HG03108 (cell line): ENCODE measurements around the gene TXNDC2.

ENCODE experiments used
- ATAC-seq: cut with Tn5 transposase; IDR thresholded peaks from one replicate; pipeline ENCODE4 v1.9.1; 2021; ENCODE audit warnings: moderate library complexity; ENCODE audit not compliant: unreplicated experiment

TXNDC2 gene

DNA sequence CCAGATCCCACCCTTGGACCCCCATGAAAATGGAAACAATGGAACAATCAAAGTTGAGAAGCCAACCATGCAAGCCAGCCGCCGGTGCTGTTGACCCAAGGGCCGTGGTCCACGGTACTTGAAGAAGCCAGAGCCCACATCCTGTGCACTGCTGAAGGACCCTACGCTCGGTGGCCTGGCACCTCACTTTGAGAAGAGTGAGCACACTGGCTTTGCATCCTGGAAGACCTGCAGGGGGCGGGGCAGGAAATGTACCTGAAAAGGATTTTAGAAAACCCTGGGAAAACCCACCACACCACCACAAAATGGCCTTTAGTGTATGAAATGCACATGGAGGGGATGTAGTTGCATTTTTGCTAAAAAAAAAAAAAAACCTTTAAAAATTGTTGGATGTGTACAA is 26.5 kb upstream of the TXNDC2 start:
- ATAC-seq = no peak

DNA sequence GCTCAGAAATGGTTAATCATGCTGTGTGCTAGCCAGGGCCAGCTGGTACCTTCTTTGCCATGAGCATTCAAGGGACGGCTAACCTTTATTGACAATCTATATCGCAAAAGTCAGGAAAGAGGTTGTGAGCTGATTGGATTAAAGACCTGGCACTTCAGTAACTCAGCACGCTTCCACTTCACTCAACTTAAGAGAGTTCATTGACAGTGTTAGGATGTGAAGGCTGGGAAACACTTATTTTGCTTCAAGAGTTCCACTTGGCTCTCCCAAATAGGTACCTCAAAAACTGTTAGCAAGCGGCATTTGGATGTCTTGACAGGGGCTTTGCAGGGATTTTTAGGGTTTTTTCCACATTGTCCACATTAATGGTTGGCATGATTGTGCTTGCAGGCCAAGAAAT is 25.1 kb upstream of the TXNDC2 start:
- no peak for ATAC-seq

DNA sequence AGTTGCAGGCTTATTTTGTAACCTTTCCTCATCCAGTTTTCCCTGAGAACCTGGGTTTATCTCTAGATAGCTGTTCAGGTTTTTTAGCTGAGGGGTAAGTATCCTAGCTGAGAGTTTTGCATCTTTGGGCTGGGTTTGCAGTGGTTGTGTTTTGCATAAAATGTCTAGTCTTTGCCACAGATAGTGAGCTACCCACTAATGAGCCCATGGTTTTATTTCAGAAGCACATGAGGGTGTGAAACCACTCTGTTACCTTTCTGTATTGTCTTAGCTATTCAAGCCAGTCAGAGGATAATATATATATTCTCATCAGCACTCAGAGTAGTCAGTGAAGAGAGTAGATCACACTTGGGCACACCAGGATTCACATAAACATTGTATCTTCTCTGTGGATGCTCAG is 24.6 kb upstream of the TXNDC2 start:
- peak; percentile 77 for ATAC-seq

DNA sequence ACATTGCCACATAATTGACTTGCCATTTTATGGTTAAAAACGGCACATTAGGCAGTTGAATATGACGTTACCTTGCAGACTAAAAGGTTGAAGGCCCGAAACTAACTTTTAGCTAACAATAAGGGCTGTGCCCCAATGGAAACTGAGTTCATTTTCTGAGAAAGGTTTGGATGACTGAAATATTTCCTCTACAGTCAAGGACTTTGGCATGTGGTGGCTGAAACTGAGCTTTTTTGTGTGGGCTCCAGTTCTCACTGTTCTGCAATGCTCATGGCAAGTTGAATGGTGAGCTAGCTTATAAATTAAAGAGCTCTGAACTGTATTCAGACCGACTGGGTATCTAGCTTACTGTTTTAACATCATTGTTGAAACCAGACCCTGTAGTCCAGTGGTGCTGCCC is 23.8 kb upstream of the TXNDC2 start:
- ATAC-seq = no peak

DNA sequence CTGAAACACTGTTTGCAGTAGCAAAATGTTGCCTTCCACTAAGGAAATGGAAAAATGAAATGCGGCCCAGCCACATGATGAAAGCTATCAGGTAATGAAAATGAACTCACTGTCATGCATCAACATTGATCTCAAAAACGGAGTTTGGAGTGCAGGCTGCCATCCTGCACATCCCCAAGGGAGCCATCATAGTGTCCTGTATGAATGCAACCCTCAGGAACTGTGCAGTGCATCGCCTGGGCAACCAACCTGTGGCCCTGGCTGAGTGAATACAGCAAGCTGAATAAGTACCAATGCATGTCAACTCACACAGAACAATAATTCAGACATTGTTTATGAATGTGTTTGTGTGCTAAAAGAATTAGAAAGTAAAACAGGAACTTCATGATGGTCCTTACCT is 23.1 kb upstream of the TXNDC2 start:
- ATAC-seq = no peak

DNA sequence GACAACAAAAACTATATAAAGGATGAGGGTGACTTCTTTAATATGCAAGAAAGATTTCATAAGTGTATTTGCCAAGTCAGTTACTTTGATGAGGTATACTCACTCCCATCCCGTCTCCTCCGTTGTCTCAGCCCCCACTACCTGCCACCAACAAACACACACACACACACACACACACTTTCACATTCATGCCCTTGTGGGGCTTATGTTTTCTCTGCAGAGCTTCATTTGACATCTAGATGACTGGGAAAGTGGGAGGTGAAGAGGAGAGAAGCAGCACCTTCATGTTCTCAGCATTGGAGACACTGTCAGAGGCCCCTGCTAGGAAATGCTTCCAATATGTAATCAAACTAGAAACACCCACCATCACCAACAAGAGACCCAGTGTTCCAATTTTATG is 22.5 kb upstream of the TXNDC2 start:
- no peak for ATAC-seq

DNA sequence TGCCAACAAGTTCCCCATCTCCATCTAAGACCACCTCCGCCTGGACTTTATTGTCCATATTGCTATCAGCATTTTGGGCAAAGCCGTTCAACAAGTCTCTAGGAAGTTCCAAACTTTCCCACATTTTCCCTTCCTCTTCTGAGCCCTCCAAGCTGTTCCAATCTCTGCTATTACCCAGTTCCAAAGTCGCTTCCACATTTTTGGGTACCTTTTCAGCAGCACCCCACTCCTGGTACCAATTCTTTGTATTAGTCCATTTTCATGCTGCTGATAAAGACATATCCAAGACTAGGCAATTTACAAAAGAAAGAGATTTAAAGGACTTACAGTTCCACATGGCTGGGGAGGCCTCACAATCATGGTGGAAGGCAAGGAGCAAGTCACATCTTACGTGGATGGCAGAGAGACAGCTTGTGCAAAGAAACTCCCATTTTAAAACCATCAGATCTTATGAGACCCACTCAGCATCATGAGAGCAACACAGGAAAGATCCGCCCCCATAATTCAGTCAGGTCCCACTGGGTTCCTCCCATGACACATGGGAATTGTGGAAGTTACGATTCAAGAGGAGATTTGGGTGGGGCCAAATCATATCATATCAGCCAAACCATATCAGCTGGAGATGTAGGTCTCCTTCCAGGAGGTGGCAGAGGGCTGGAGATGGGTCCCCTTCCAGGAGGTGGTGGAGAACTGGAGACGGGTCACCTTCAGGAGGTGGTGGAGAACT is 19.8 kb upstream of the TXNDC2 start:
- ATAC-seq = no peak

DNA sequence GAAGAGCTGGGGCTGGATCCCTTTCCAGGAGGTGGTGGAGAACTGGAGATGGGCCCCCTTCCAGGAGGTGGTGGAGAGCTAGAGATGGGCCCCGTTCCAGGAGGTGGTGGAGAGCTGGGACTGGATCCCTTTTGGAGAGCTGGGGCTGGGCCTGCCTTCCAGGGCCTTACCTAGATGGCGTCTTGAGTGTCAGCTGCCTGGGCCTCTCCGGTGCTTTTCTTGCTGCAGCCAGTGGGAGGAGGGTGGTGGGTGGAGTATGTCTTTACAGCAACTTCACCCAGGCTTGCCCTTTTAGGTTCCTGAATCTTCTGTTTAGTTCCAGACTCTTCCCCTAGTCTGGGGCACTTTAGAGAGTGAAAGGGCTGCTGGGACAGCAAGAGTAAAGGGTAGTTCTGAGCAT is 19.1 kb upstream of the TXNDC2 start:
- ATAC-seq = no peak

DNA sequence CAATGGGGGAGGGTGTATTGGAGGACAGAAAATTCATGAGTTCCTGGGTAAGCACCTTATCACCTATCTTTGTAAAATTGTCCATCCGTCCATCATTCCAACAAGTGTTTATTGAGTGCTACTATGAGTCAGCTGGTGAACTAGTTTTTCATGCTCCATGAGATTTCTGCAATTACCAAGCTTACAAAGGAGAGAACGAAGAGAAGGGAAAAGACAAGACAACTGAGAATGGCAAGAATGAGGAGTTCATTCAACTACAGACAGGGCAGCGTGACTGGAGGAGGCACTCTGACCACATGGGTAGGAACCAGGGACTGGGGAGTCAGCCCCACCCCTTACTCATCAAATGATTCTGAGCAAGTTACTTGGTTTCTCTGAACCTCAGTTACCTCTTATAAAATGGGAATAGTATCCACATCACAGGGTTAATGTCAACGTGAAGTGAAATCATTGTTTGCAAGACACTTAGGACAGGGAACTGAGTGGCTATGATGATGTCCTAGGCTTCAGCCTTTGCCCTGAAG is 18.6 kb upstream of the TXNDC2 start:
- ATAC-seq = no peak

DNA sequence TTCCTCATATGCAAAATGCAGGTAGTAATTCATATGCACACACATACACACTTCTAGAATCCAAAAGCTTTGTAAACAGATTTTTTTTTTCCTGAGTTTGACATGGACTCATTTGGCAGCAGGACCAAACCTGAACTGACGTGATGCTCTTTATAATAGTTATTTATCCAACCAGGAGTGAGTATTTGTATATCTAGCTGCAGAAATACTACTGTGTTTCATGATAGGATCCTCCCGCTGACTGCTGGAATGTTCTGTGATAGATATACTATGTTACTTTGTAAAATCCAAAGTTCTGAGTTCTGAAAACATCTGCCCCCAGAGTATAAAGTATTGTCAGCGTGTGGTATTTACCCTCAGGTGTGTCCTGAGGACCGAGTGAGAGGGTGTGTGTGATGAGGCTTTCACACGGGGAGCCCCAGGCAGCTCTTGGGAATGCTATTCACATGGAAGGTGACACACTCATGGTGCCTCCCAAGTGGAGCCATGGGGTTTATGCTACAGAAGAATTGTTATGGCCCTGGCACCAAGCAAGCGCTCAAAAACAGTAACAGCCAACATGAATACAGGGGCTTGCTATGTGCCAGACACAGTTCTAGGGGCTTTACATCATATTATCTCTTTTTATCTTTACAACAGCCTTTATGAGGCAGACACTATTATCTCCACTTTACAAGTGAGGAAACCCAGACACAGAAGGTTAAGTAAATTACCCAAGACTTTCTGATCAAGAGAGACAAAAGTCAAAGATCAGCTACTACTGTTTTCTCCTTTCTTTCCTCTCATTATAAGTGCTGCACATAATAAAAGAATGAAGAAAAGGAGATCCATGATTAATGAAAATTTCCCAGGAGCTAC is 16.7 kb upstream of the TXNDC2 start:
- no peak for ATAC-seq

DNA sequence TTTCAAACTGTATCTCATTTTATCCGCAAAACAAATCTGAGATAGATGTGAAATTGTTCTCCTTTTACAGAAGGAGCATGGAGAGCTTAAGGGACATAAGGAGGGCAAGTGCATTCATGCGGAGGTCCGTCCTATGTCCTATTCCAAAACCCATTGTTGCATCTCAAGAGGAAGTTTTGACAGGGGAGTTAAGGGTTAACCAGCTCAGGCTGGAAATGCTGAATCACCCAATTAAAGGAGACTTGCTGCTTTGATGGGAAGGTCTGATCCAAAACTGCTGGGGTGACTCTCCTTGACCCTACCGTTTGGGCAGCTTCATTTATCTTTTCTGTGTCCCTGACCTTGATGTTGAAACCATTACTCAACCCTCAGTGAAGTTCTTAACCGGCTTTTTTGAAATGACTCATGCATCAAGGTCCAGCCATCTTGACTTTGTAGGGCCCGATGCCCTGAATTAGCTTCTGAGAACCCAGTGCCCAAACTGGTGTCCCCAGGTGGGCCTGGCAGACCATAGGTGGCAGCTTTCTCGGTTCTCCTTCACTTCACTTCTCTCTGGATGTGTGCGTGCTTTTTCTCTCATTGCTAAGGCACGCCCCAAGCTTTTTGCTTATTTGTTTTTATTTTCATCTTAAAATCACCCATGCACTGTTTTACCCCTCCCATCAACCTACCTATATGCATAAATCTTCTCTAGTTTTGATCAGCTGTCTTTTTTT is 15.9 kb upstream of the TXNDC2 start:
- peak; percentile 49 for ATAC-seq

DNA sequence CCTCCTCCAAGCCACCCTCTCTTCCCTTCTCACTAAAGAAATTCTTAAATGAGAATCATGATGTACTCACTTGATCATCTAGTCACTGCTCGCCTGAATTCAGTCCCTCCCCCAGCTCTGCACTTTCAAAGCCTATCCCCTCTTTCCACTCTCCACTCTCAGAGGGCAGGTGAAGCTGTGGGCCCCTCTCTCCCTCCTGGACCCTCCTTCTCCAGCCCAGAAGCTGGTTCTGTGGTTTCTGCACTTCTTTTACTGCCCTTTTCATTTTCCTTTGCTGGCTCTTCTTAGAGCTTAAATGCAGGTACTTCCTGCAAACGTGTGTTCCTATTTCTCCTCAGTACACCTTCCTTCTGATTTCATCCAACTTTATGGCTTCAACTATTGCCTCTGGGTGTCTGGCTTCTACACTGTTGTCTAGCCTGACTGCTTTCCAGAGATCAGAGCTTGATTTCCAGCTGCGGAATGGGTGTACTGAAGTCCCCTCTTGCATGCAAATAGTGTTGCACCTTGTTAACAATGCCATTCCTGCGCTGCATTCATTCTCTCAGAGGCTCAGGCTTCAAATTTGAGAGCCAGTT is 15.3 kb upstream of the TXNDC2 start:
- ATAC-seq = no peak

DNA sequence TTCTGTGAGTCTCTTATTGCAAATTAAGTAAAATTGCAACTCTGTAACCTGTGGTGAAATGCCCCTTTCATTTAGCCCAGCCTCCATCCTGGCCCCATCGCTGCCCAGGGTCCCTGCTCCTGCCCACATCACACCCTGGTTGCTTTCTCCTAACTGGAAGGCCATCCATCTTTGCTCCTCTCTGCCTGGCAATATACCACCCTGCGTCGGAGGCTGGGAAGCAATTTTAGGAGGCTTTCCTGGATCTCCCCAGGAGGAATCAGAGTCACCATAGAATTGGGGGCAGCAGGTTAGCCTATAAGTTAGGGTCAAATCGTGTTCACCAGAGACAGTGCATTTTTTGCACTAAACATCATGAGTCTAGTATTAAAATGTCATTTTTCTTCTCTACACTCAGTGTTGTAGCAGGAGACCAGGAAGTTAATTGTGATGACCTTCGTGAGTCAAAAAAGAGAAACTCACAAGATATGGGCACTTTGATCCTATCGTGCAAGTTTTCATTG is 14.5 kb upstream of the TXNDC2 start:
- no peak for ATAC-seq

DNA sequence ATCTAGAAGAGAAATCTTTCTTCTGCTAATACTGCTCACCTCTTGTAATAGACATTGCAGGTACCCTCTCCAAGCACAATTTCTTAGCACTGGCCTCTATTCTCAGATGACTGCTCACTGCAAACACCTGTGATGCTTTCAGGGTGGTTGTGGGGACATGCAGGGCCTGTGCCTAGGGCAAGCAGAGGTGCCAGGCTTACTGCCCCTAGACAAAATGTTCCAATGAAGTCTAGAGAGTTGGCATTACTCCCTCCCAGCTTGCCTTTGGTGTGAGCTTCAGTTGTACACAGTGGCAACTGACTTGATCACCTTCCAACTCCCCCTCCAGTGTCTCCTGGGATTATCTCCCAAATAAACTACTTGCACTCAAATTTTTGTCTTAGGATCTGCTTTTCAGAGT is 12.9 kb upstream of the TXNDC2 start:
- ATAC-seq = no peak

DNA sequence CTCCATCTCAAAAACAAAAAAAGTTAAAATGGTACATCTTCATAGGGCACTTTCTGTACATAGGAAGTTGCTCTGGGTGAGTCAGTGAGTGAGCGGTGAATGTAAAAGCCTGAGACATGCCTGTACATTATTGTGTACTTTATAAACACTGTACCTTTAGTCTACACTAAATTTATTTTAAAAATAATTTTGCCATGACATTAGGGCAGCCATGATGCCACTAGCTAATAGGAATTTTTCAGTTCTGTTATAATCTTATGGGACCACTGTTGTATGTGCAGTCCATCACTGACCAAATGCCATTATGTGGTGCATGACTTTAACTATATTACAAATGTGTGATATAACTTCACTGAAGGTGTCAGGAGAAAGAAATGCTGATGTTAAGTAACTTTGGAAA is 11.0 kb upstream of the TXNDC2 start:
- ATAC-seq = no peak

DNA sequence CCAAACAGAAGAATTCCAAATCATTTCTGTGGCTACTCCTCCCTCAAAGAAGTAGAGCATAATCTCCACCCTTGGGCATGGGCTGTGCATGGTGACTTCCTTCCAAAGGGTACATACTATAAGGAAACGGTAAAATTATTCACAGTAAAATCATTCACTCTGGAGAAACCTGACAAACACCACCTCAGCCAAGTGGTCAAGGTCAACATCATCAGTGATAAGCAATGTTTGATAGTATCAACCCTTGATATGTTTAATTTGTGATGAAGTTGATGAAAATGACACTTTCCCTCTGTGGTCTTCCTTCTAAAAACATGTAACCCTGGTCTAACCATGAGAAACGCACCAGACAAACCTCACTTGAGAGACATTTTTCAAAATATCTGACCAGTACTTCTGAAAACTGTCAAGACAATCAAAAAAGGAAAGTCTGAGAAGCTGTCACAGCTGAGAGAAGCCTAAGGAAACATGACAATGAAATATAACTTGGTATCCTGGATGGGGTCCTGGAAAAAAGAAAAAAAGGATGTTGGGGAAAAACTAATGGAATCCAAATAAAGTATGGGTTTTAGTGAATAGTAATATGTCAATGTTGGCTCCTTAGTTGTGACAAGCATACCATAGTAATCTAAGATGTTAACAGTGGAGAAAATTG is 9.4 kb upstream of the TXNDC2 start:
- no peak for ATAC-seq

DNA sequence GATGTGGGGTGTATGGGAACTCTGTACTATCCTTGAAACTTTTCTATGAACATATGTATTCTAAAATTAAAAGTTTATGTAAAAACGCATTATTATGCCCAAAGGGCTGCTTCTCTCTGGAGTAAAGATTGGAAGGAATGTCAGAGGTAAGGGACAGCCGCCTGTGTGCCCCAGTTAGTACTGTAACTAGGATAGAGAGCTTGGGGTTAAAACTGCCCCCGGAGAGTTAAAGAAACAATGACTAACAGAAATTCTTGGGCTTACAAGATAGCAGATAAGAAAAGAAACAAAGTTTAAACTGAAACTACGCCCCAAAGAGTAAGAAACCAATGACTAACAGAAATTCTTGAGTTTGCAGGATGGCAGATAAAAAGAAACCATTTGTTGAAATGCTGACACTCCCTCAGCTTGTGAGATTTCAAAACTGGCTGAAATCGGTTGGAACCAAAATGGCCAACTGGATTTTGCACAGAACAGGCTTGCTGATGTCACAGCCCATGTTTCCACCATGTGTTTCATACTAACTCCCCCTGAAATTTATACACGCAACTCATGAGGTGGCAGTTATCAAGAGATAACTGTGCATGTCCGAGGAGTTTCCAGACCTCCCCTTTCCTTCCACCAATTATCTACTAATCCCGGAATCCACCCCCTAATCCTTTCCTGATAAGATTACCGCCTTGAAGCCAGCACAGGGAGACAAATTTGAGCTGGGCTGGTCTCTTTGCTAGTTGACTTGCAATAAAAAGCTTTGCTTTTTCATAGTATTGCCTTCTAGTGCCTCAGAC is 8.7 kb upstream of the TXNDC2 start:
- no peak for ATAC-seq

DNA sequence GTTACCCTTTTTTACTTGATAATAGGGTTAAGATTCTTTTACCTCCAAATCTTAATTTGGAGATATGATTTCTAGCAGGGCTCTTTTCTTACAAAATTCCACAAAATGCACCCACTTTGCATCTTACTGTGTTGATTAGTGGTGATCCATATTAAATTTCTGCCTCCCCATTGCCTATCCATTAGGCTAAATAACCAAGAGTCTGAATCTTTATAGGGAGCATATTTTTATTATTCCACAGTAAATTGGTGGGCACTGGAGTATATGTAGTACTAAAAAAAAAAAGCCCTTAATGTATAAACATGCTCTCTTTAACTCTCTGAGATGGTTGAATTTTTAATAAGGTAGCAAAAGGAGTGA is 8.1 kb upstream of the TXNDC2 start:
- no peak for ATAC-seq

DNA sequence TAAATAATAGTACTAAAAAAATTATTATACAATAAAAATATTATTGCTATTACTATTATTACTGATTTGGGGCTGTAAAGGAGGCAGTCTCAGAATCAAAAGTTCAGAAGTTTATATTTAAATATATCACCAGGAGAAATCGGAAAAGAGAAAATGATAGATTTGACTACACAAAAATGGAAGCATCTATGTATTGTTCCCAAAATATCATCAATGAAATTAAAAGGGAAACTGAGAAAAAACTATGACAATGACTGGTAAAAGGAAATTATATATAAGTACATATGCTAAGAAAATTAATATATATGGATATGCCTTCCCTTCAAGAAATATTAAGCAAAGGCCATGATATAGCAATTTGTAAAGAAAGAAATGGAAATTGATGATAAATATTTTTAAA is 7.7 kb upstream of the TXNDC2 start:
- ATAC-seq = no peak

DNA sequence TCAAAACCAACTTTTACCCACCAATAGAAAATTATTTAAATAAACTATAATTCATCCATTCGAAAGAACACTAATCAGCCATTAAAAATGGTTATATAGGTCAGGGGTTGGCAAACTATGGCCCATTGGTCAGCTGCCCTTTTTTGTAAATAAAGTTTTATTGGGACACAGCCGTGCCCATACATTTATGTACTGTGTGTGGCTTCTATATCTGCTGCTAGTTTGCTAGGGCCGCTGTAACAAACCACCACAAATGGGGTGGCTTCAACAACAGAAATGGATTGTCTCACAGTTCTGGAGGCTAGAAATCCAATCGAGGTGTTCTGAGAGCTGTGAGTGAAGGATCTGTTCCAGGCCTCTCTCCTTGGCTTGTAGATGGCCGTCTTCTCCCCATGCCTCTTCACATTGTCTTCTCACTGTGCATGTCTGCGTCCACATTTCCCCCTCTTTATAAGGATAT is 7.0 kb upstream of the TXNDC2 start:
- ATAC-seq = no peak
